GM18858 (cell line): ENCODE data around the gene ZCCHC7.
"Not testable (repeated sequence)": the region's sequence is repeated elsewhere in the genome, so short reads cannot be mapped to it uniquely, and the experiment has no call there.

ENCODE experiments used
- ATAC-seq: cut with Tn5 transposase; IDR thresholded peaks from one replicate; pipeline ENCODE4 v1.9.1; 2021; ENCODE audit not compliant: unreplicated experiment

Gene ZCCHC7

GRCh38 chr9:37119907-37120842 lies at the start of gene ZCCHC7:
TSS of gene ZCCHC7 (plus strand) at chr9:37120574.
- peak; percentile 81 for ATAC-seq

GRCh38 chr9:37074790-37075189 lies 45.6 kb upstream of the ZCCHC7 start:
- not testable (repeated sequence) for ATAC-seq

- peak; percentile 75 for ATAC-seq
These were observed 40.8 kb upstream of the ZCCHC7 start for GRCh38 chr9:37079370-37080164.

GRCh38 chr9:37080165-37080628 lies 40.2 kb upstream of the ZCCHC7 start:
- not testable (repeated sequence) for ATAC-seq

- not testable (repeated sequence) for ATAC-seq
These were observed 38.9 kb upstream of the ZCCHC7 start for GRCh38 chr9:37081507-37081906.

- no peak for ATAC-seq
These were observed 38.1 kb upstream of the ZCCHC7 start for GRCh38 chr9:37082214-37082765.

- ATAC-seq, result no peak
These were observed 36.7 kb upstream of the ZCCHC7 start for GRCh38 chr9:37083654-37084053.

GRCh38 chr9:37085233-37085632 lies 35.1 kb upstream of the ZCCHC7 start:
- no peak for ATAC-seq

GRCh38 chr9:37092714-37093295 lies 27.6 kb upstream of the ZCCHC7 start:
- not testable (repeated sequence) for ATAC-seq

GRCh38 chr9:37094751-37095150 lies 25.6 kb upstream of the ZCCHC7 start:
- ATAC-seq, result no peak

- ATAC-seq, result no peak
These were observed 23.7 kb upstream of the ZCCHC7 start for GRCh38 chr9:37096628-37097027.

GRCh38 chr9:37097294-37097693 lies 23.1 kb upstream of the ZCCHC7 start:
- no peak for ATAC-seq

- ATAC-seq, result no peak
These were observed 20.0 kb upstream of the ZCCHC7 start for GRCh38 chr9:37100327-37100726.

- ATAC-seq, result peak; percentile 49
These were observed 19.6 kb upstream of the ZCCHC7 start for GRCh38 chr9:37100741-37101140.

- no peak for ATAC-seq
These were observed 17.9 kb upstream of the ZCCHC7 start for GRCh38 chr9:37102486-37102885.

GRCh38 chr9:37104183-37104889 lies 16.0 kb upstream of the ZCCHC7 start:
- no peak for ATAC-seq

GRCh38 chr9:37105234-37105633 lies 15.1 kb upstream of the ZCCHC7 start:
- ATAC-seq, result no peak

GRCh38 chr9:37107701-37108100 lies 12.7 kb upstream of the ZCCHC7 start:
- no peak for ATAC-seq

- ATAC-seq, result not testable (repeated sequence)
These were observed 5.9 kb upstream of the ZCCHC7 start for GRCh38 chr9:37114442-37114841.

GRCh38 chr9:37117956-37118355 lies 2.4 kb upstream of the ZCCHC7 start:
- no peak for ATAC-seq
